Kidney tubule cell (primary cell): ENCODE data around the gene KMT2C.
A peak's percentile ranks its signal among the peaks of the same experiment; 100 is the strongest.
"Not testable (repeated sequence)": the region's sequence is repeated elsewhere in the genome, so short reads cannot be mapped to it uniquely, and the experiment has no call there.

ENCODE experiments used
- DNase-seq: peaks from one replicate; pipeline ENCODE4 v3.0.0-alpha.2; 2018; ENCODE audit warnings: low spot score

KMT2C gene

DNA sequence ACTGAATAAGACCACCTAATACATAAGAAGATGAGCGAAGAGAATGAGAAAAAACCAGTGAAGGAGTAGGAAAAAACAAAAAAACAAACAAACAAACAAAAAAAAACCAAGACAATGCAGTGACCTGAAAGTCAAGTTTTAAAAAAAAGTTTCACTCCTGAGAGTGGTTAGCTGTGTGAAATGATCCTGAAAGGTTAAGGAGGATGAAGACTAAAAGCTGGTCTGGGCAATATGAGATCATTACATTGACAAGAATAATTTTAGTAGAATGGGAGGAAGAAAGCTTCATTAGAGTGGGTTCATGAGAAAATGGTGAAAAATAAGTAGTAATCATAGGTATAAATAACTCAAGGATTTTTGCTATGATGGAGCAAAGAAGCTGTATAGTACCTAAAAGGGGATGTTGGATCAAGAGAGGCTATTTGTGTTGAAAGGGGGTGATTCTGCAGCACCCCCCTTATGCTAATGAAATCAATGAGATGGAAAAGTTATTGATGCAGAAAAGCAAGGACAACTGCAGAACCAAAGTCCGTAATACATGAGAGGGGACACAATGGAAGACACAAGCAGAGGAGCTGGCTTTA lies 80.2 kb downstream of the KMT2C start:
- DNase-seq = no peak

DNA sequence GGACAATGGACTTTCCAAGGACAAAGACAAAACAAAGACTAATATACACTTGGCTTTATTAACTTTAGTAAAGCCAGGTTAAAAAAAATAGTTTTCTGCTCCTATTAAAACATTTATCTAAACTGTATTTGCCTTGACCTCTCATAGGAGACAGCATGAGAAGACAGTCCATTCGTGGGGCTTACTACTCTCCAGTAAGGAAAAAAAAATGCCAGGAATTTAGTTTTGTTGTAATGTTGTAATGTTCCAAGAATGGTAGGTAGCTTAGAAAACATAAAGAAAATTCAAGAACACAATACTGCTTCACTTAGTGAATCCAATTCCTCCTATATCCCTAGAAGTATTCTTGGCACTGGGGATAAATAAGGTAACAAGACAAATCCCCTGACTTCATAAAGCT lies 81.7 kb downstream of the KMT2C start:
- DNase-seq = peak; percentile 25

GRCh38 chr7:152353281-152353680 lies 82.5 kb downstream of the KMT2C start:
- DNase-seq = not testable (repeated sequence)

DNA sequence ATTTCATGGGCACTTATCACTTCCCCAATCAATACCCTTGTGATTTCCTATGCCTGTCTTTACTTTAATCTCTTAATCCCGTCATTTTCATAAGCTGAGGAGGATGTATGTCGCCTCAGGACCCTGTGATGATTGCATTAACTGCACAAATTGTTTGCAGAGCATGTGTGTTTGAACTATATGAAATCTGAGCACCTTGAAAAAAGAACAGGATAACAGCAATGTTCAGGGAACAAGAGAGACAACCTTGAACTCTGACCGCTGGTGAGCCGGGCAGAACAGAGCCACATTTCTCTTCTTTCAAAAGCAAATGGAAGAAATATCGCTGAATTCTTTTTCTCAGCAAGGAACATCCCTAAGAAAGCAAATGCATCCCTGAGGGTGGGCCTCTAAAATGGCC lies 84.1 kb downstream of the KMT2C start:
- not testable (repeated sequence) for DNase-seq

DNA sequence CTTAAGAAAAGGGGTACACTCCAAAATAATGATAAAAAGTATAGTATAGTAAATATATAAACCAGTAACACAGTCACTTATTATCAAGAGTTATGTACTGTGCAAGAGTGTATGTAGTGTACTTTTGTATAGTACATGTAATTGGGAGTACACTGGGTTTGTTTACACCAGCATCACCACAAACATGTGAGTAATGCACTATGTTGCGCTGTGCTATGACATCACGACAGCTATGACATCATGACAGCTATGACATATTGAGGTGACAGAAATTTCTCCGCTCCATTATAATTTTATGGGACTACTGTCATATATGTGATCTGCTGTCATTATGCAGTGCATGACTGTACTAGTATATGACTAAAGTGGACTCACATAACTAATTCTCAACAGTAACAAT lies 84.6 kb downstream of the KMT2C start:
- DNase-seq = no peak

GRCh38 chr7:152347888-152348287 lies 87.9 kb downstream of the KMT2C start:
- DNase-seq = no peak

DNA sequence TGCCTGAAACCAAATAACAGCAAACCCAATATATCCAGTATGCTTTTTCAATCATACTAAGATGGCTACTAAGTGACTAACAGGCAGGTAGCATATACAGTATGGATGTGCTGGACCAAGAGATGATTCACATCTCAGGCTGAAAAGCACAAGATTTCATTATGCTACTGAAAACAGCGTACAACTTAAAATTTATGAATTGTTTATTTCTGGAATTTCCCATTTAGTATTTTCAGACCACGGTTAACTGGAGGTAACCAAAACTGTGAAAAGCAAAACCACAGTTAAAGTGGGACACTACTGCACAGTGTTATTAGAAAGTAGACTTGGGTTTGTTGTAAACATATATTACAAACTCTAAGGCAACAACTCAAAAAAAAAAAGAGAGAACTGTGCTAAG lies 91.5 kb downstream of the KMT2C start:
- DNase-seq = no peak

- DNase-seq = no peak
These were observed 93.0 kb downstream of the KMT2C start for GRCh38 chr7:152342796-152343195.

GRCh38 chr7:152341914-152342236 lies 93.9 kb downstream of the KMT2C start:
- DNase-seq = no peak

DNA sequence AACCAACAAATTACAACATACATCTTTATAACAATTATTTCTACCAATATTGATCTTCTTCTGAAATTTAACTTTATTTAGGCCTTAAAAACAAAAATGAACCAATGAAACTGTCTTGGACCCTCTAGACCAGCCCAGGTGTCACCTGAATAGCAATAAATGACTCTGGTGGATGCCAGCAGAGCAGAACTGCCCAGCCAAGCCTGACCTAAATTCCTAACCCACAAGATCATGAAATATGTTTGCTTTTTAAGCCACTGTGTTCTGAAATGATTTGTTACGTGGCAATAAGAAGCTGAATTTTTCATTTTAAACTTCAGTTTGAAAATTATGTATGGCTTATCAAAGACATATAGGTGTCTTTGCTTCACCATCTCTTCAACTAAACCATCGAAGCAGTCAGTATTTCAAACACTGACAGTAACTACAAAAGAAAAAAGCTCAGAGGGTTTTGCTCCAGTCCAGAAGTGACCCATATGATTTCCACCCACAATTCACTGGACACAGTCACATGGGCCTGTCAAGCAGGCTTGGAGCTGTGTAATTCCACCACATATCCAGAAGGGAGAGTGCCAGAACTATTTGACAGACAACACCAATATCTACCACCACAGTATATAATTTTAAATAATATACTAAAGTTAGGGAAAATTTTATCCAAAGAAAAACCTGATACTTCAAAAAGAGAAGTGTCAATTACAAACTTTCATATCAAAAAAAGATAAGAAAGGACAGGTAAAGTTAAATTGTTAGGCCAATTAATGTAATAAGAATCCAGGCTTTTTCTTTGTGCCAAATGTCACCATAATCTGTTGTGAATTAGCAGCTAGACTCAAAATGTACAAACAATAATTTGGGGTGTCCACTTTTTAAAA lies 94.5 kb downstream of the KMT2C start:
- DNase-seq = peak; percentile 79

DNA sequence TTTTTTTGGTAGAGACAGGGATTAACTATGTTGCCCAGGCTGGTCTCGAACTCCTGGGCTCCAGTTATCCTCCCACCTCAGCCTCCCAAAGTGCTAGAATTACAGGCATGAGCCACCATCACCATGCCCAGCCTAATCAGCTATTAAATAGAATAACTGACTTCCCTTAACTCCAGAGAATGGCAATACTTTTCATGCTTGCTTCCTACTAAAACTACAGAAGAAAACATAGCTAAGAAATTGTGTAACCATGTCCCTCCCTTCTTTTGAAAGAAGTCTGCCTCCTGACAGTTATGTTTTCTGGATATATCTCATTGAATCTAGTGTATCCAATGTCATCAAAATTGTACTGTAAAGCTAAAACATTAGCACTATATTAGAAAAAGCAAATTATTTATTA lies 95.6 kb downstream of the KMT2C start:
- DNase-seq = no peak

DNA sequence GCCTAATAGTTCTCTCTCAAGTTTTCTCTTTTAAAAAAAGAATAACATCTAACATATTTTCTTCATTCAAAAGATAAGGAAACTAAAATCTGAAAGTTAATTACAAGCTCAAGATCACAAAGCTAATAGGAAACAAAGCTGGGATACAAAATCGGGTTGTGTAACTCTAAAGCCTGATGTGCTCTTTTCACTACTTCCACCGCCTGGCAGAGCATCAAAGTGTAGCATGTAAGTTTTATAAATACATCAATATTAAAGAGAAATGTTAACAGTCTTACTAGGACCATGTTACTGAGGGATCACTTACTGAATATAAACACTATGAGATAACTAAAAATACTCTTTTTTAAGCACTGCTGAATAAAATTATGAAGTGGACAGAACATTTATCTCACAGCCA lies 97.2 kb downstream of the KMT2C start:
- DNase-seq = no peak

DNA sequence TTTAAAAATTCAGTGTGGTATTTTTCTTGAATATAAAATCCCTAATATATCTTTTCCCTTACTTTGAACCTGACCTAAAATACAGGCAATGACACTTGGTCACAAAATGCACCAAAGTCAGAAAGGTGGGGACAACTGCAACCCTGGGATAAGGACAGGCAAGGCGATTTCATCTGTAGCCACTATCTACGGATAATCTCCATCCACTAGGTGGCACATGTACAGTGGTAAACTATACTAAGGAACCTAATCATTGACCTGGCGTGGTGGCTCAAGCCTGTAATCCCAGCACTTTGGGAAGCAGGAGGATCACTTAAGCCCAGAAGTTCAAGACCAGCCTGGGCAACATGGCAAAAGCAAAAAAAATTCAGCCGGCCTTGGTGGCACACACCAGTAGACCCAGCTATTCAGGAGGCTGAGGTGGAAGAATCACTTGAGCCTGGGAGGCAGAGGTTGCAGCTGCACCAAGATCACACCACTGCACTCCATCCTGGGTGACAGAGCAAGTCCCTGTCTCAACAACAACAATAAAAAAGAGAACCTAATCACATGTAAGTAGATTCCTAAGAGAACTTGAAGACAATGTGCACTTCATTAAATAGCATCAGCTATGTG lies 98.9 kb downstream of the KMT2C start:
- peak; percentile 58 for DNase-seq

GRCh38 chr7:152335900-152336571 lies 99.8 kb downstream of the KMT2C start:
- DNase-seq = no peak

- DNase-seq = no peak
These were observed 102.7 kb downstream of the KMT2C start for GRCh38 chr7:152333134-152333533.

DNA sequence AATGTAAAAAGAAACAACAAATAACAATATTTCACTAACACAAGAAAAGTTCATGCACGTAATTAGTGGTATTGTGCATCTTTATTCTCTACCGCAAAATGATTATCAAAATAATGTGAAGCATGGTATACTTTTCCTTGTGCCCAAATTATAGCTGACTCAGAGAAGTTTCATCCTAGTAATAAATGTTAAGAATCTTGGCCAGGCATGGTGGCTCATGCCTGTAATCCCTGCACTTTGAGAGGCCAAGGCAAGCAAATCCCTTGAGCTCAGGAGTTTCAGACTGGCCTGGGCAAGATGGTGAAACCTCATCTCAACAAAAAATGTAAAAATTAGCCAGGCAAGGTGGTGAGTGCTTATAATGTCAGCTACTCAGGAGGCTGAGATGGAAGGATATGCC lies 105.0 kb downstream of the KMT2C start:
- DNase-seq = no peak

DNA sequence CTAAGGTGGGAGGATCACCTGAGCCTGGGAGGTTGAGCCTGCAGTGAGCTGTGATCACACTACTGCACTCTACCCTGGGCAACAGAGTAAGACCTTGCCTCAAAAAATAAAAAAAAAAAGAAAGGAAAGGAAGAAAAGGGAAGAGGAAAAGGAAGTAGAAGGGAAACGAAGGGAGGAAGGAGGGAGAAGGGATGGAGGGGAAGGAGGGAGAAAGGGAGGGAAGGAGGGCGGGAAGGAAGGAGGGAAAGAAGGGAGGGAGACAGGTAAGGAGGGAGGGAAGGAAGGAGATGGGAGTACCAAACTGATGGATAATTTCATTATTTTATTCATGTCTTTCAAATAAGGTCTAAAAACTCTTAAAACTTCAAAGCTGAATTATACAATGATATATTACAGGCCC lies 106.3 kb downstream of the KMT2C start:
- no peak for DNase-seq

DNA sequence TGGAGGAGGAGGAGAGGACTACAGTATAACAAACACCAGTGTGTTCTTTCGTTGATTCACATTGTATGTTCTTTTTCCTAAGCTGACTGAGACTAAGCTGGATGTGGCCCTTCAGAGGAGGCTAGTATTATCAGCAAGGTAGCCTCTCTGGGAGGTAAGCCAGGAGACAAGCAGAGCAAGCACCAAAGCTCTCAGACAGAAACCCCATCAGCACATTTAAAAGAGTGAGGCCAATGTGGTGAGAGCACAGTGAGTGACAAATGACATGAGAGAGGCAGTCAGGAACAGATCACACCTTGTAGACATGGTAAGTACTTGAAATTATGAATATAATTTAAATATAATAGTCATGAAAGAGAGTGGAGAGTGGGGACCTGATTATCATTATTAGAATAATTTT lies 107.6 kb downstream of the KMT2C start:
- no peak for DNase-seq

GRCh38 chr7:152315845-152316244 lies 120.0 kb downstream of the KMT2C start:
- no peak for DNase-seq

DNA sequence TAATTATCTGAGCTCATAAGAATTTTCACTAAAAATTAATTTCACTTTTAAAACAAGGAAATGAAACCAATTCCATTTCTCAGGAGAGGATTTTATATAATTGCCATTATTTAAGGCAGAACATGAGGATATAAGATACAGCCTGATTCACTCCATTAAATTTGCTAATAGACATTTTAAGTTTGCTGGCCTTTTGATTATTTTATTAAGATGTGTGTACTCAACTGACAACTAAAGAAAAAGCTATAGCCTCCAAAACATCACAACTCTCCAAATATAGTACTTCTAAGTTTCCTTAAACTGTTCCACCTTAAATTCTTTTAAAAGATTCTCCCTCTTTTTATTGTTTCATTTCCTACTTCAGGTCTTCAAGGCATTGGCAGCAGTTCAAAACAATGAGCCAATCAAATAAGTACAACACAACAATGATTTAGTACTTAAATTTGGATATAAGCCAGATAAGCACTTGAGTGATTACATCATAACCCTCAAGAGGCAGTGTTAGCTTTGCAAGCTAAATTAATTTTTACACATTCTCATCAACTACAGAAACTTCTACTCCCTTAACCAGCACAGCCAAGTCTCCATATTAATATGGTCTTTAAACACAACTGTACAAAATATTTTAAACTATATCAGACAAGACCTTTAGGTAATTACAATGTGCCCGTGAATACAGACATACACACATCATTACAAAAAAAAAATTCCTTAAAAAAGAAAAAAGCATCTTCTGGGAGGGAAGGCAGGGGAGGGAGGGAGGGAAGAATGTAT lies 121.8 kb downstream of the KMT2C start:
- DNase-seq = peak; percentile 95

- DNase-seq = no peak
These were observed 122.6 kb downstream of the KMT2C start for GRCh38 chr7:152313217-152313616.

GRCh38 chr7:152312316-152312715 lies 123.5 kb downstream of the KMT2C start:
- DNase-seq = no peak
